Muscle layer of duodenum (tissue), 2 donors: ENCODE measurements around the gene NGEF.

Source experiments
- H3K27ac ChIP-seq: one replicate; pipeline ENCODE4 v1.7.0; 2013; ENCODE audit warnings: mild to moderate bottlenecking, low read length
- H3K27me3 ChIP-seq: one replicate; pipeline ENCODE4 v1.7.0; 2013; ENCODE audit warnings: low read depth, mild to moderate bottlenecking, control low read depth, low read length
- H3K36me3 ChIP-seq, 2 donors: one replicate each; pipeline ENCODE4 v1.7.0; 2013; ENCODE audit warnings: low read length in 2 of 2, control low read depth in 1 of 2, mild to moderate bottlenecking in 1 of 2; ENCODE audit not compliant: insufficient read depth in 2 of 2, control insufficient read depth in 1 of 2
- H3K4me1 ChIP-seq, 2 donors: one replicate each; pipeline ENCODE4 v1.7.0; 2013; ENCODE audit warnings: low read length in 2 of 2, mild to moderate bottlenecking in 2 of 2, control low read depth in 1 of 2, moderate library complexity in 1 of 2; ENCODE audit not compliant: insufficient read depth in 2 of 2, control insufficient read depth in 1 of 2
- H3K4me3 ChIP-seq, 2 donors: one replicate each; pipeline ENCODE4 v1.7.0; 2013; ENCODE audit warnings: low read length in 2 of 2, low read depth in 1 of 2, mild to moderate bottlenecking in 1 of 2
- H3K9me3 ChIP-seq, 2 donors: one replicate each; pipeline ENCODE4 v1.7.0; 2013; ENCODE audit warnings: low read length in 2 of 2, control low read depth in 1 of 2, mild to moderate bottlenecking in 1 of 2; ENCODE audit not compliant: control insufficient read depth in 1 of 2
- donor health status: healthy.

Gene NGEF

GRCh38 chr2:232954691-232955090 is 58.4 kb downstream of the NGEF start:
- Histone ChIP-seq H3K4me1 (no peaks in the 10 kb centered on the region), H3K27ac (no peak overlapping the region), H3K9me3 (no peaks in the 10 kb centered on the region), H3K27me3 (no peaks in the 10 kb centered on the region), H3K36me3 (no peaks in the 10 kb centered on the region), H3K4me3 (no peak overlapping the region)

GRCh38 chr2:232951891-232952290 is 61.2 kb downstream of the NGEF start:
- Histone ChIP-seq H3K4me3 (no peak overlapping the region), H3K9me3 (no peaks in the 10 kb centered on the region), H3K27ac (no peak overlapping the region), H3K36me3 (no peaks in the 10 kb centered on the region), H3K27me3 (no peaks in the 10 kb centered on the region), H3K4me1 (no peaks in the 10 kb centered on the region)

DNA sequence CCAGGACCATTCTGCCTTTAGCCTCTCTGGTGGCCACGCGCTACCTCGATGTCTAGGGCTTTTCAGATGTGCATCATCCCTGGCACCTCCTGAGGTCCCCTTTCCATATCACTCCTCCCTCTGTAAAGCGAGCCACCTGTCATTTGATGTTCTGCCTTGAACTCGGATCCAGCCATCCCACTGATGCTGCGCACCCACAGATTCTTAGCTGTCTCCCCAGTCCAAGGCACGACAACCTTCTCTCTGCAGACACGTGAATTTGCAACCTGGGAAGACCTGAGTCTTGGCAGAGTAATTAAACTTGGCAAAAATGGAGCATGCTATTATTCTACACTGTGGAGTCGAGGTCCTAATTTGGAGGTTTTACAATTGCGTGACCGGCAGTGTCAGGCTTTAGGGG is 61.9 kb downstream of the NGEF start:
- no peaks in the 10 kb centered on the region for H3K4me1 ChIP-seq
- H3K9me3 ChIP-seq, result no peaks in the 10 kb centered on the region
- H3K27me3 ChIP-seq, result no peaks in the 10 kb centered on the region
- no peak overlapping the region for H3K27ac ChIP-seq
- no peak overlapping the region for H3K4me3 ChIP-seq
- H3K36me3 ChIP-seq, result no peaks in the 10 kb centered on the region

- Histone ChIP-seq H3K4me3 (no peak overlapping the region), H3K9me3 (no peaks in the 10 kb centered on the region), H3K4me1 (no peaks in the 10 kb centered on the region), H3K27me3 (no peaks in the 10 kb centered on the region), H3K36me3 (no peaks in the 10 kb centered on the region), H3K27ac (no peak overlapping the region)
These were observed 62.3 kb downstream of the NGEF start for GRCh38 chr2:232950751-232951150.

DNA sequence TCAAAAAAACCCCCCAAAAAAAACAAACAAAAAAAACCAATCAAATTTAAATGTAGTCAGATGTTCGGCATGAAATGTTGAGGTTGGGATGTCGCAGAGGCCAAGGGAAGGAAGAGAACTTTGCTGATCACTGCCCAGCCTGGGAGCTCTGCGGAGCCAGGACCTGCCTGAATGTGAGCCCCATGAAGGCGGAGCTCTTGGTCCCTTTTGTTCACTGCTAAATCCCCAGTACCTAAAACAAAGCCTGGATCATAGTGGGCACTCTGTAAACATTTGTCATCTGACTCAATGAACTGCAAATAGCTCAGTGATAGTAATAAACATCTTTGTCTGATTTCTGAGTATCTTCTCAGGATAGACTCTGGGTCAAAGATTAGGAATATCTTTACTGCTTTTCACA is 64.0 kb downstream of the NGEF start:
- H3K4me1 ChIP-seq, result no peaks in the 10 kb centered on the region
- H3K9me3 ChIP-seq, result no peaks in the 10 kb centered on the region
- H3K27me3 ChIP-seq, result no peaks in the 10 kb centered on the region
- no peak overlapping the region for H3K27ac ChIP-seq
- H3K4me3 ChIP-seq, result no peak overlapping the region
- H3K36me3 ChIP-seq, result no peaks in the 10 kb centered on the region

- no peak overlapping the region for H3K27ac ChIP-seq
- H3K9me3 ChIP-seq, result peaks cover 0 to 5% of the 10 kb centered on the region in 2 donors
- H3K36me3 ChIP-seq, result no peaks in the 10 kb centered on the region
- no peaks in the 10 kb centered on the region for H3K4me1 ChIP-seq
- no peaks in the 10 kb centered on the region for H3K27me3 ChIP-seq
- H3K4me3 ChIP-seq, result no peak overlapping the region
These were observed 70.2 kb downstream of the NGEF start for GRCh38 chr2:232942831-232943230.

DNA sequence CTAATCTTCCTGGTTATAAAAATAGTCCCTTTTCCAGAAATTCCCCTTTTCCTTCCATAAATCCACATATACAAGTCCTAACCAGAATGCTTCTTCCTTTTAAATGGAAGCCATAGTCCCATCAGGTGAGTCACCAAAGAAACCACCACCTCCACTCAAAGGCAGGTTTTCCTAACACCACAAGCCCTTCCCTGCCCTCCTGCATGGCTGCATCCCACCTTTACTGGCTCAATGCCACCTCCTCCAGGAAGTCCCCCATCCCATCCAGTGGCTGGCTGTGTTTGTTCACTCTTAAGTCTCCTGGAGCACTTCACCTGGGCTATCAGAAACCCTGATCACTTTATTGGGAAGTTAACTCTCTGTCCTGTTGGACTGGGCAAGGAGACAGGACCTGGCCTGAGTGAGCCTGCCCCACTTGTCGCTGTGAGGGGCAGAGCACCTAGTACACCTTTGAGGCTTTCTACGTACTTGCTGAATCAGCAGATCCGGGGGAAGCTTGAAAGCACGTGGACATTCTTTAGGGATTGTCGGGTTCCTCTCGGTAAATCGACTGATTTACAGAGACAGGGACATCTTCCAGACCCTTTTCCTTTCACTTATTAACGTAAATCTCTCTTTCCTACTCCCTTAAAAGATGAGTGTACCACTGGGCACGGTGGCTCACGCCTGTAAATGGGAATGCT is 71.0 kb downstream of the NGEF start:
- Histone ChIP-seq H3K4me1 (no peaks in the 10 kb centered on the region), H3K36me3 (no peaks in the 10 kb centered on the region), H3K9me3 (peaks cover 0 to 5% of the 10 kb centered on the region in 2 donors), H3K4me3 (no peak overlapping the region), H3K27ac (no peak overlapping the region), H3K27me3 (no peaks in the 10 kb centered on the region)

DNA sequence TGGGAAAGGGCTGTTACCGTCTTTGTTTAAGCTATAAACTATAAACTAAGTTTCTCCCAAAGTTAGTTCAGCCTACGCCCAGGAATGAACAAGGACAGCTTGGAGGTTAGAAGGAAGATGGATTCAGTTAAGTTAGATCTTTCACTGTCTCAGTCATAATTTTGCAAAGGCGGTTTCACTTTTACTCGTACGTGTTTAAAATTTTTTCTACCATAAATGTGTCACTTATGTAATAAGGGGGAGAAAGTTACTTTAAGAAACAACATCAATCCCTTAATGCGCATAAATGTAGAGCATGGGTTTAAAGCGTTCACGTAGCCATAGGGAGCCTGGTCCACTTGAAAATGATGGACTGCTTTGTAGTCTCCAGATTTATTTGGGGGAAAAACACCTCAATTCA is 71.7 kb downstream of the NGEF start:
- no peak overlapping the region for H3K4me3 ChIP-seq
- no peaks in the 10 kb centered on the region for H3K27me3 ChIP-seq
- peaks cover 0 to 5% of the 10 kb centered on the region in 2 donors for H3K9me3 ChIP-seq
- H3K27ac ChIP-seq, result no peak overlapping the region
- no peaks in the 10 kb centered on the region for H3K36me3 ChIP-seq
- no peaks in the 10 kb centered on the region for H3K4me1 ChIP-seq

DNA sequence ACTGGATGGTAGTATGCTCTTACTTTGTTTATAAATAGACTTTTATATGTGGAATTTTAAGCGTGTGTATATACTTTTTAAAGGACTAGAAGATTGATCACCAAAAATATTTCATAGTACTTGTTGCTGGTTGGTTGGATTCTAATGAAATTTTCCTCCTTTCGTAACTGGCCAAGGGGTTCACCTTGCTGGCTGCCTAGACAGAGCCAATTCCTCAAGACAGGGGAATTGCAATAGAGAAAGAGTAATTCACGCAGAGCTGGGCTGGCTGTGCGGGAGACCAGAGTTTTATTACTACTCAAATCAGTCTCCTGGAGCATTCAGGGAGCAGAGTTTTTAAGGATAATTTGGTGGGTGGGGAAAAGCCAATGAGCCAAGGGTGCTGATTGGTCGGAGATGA is 72.3 kb downstream of the NGEF start:
- no peak overlapping the region for H3K27ac ChIP-seq
- no peaks in the 10 kb centered on the region for H3K36me3 ChIP-seq
- H3K4me3 ChIP-seq, result no peak overlapping the region
- H3K27me3 ChIP-seq, result no peaks in the 10 kb centered on the region
- H3K4me1 ChIP-seq, result no peaks in the 10 kb centered on the region
- H3K9me3 ChIP-seq, result peaks cover 0 to 5% of the 10 kb centered on the region in 2 donors

DNA sequence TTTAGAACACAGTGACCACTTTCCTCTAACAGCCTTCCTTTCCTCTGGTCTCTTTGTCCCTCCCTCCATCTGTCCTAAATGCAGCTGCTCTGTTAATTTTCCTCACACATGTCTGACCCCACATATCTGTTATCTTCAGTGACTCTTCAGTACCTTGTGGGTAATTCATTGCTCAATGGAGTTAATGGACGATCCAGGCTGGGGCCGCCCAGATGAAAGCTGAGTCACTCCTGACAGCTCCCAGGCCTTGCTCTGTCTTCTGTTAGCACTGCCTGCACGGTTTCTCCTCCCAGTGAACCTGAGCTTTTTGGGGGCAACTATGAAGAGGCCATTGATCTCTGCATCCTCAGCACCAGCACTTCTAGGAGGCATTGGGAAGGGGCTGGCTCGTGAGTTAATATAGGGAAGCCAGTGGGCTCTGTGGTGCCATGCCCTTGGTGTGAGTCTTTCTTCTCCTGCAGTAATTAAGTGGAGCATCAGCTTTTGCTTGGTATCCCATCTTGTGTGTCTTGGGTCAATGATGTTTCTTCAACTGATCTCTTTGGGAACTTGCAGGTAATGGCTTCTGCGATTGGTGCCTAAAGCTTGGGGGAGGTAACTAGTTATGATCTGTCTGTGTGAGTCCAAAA is 75.7 kb downstream of the NGEF start:
- H3K4me1 ChIP-seq, result no peaks in the 10 kb centered on the region
- H3K4me3 ChIP-seq, result no peak overlapping the region
- H3K9me3 ChIP-seq, result peaks cover 0 to 5% of the 10 kb centered on the region in 2 donors
- no peaks in the 10 kb centered on the region for H3K36me3 ChIP-seq
- no peaks in the 10 kb centered on the region for H3K27me3 ChIP-seq
- H3K27ac ChIP-seq, result no peak overlapping the region

- Histone ChIP-seq H3K27me3 (peaks cover 6% of the 10 kb centered on the region), H3K36me3 (no peaks in the 10 kb centered on the region), H3K27ac (no peak overlapping the region), H3K4me3 (no peak overlapping the region), H3K4me1 (peaks cover 0 to 18% of the 10 kb centered on the region in 2 donors), H3K9me3 (no peaks in the 10 kb centered on the region)
These were observed 81.4 kb downstream of the NGEF start for GRCh38 chr2:232931636-232932035.

- Histone ChIP-seq H3K27me3 (peaks cover 16% of the 10 kb centered on the region), H3K4me1 (peaks cover 0 to 24% of the 10 kb centered on the region in 2 donors), H3K9me3 (no peaks in the 10 kb centered on the region), H3K27ac (no peak overlapping the region), H3K36me3 (no peaks in the 10 kb centered on the region), H3K4me3 (no peak overlapping the region)
These were observed 83.0 kb downstream of the NGEF start for GRCh38 chr2:232930059-232930400.
